Esophagus muscularis mucosa (tissue), 4 donors: ENCODE results near the gene HS3ST3A1. TPM values are rescaled to one million over a fixed set of nuclear protein-coding genes. Genes with fewer than 3 reads are reported as not detected.

Experiments used
- DNase-seq: peaks from one replicate; pipeline ENCODE4 v3.0.0-alpha.2; 2017; ENCODE audit errors: extremely low spot score
- H3K27ac ChIP-seq, 4 donors: fragments of 200-600 bp; sonication (generic); replicated peaks in 1 of 4; 1 replicate in 3 of 4; 2 replicates in 1 of 4; pipeline ENCODE4 v1.5.1; 2016 to 2019; ENCODE audit warnings: mild to moderate bottlenecking in 1 of 4
- H3K27me3 ChIP-seq, 4 donors: fragments of 200-600 bp; sonication (generic); one replicate each; pipeline versions ENCODE4 v1.5.1 to v1.6.0; 2016 to 2019
- H3K36me3 ChIP-seq, 4 donors: fragments of 200-600 bp; sonication (generic); one replicate each; pipeline ENCODE4 v1.5.1; 2016 to 2019
- H3K4me1 ChIP-seq, 4 donors: fragments of 200-600 bp; sonication (generic); one replicate each; pipeline ENCODE4 v1.5.1; 2016 to 2019
- H3K4me3 ChIP-seq, 4 donors: fragments of 200-600 bp; sonication (generic); 1 replicate in 2 of 4; 2 replicates in 2 of 4; pipeline ENCODE4 v1.5.1; 2016 to 2019; ENCODE audit warnings: mild to moderate bottlenecking in 4 of 4, moderate library complexity in 1 of 4
- H3K9me3 ChIP-seq, 4 donors: fragments of 200-600 bp; sonication (generic); 1 replicate in 3 of 4; 2 replicates in 1 of 4; pipeline ENCODE4 v1.5.1; 2016 to 2019
- EP300 ChIP-seq: sonication (generic); formaldehyde crosslinking; IDR thresholded peaks from one replicate; pipeline ENCODE4 v1.6.1; 2017; ENCODE audit warnings: antibody characterized with exemption
- POLR2A ChIP-seq: fragments of 450-650 bp; IDR thresholded peaks from one replicate; pipeline ENCODE4 v1.6.1; 2017; ENCODE audit warnings: antibody characterized with exemption, moderate library complexity, mild to moderate bottlenecking, low read depth
- POLR2AphosphoS5 ChIP-seq, 2 donors: sonication (generic); formaldehyde crosslinking; IDR thresholded peaks; one replicate each; pipeline ENCODE4 v1.6.1; 2017; ENCODE audit warnings: antibody characterized with exemption in 2 of 2
- WGBS: methylation state at CpG from one replicate; pipeline ENCODE4 v1.1.5; 2018; 5-methylcytosine and 5-hydroxymethylcytosine counted together
- intact Hi-C: fragments of 100-400 bp; cut with DNase I; formaldehyde crosslinking; loops from one replicate; pipeline ENCODE4 v1.15.1; 2023
- total RNA-seq, 4 donors: library from RNA; depleted of rRNA; stranded (reverse); fragments of >200 nt; gene quantifications; one replicate each; pipeline versions ENCODE4 v1.1.0 to v1.2.1, GENCODE V29; 2016
- TF ChIP-seq, protein P1 (sequence below), 3 experiments: fragments of 200-600 bp in 2 of 3; fragments of 450-650 bp in 1 of 3; sonication (generic) in 2 of 3; IDR thresholded peaks; one replicate each; pipeline ENCODE4 v1.5.1; 2017 to 2019; ENCODE audit warnings: antibody characterized with exemption in 3 of 3, mild to moderate bottlenecking in 2 of 3, moderate library complexity in 1 of 3

The HS3ST3A1 gene
- total RNA-seq, 4 donors from 2014 or later, result 5.7 to 10.4 (median 7.7) TPM

DNA sequence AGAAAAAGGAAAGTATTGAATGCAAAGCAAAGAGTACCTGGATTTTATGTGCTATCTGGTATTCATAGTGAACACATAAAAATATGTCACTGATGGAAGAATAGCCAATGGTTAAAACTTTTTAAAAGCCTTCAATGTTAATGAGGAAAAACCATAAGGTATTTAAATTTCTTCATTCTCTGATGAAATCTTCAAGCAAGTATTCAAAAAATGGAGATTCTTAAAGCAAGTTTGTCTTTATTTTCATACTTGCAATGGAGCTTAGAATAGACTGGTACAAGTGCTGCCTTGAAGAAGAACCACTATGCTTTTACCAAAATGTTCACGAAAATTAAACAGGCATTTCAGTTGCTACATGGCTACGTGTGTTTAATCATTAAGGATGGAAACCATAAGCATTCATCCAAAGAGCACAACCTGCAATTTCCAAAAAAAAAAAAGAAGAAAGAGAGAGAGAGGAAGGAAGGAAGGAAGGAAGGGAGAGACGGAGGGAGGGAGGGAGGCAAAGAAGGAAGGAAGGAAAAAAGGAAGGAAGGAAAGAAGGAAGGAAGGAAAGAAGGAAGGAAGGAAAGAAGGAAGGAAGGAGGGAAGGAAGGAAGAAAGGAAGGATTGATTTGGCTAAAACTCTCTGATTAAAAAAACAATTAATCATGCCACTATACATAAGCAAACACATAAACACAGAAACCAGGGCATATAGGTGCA is 17.6 kb downstream of the HS3ST3A1 start:
- Histone ChIP-seq H3K4me3 (no peak overlapping the region), H3K4me1 (peaks cover 0 to 5% (median 0%) of the 10 kb centered on the region in 4 donors), H3K9me3 (no peaks in the 10 kb centered on the region), H3K27ac (no peak overlapping the region), H3K36me3 (no peaks in the 10 kb centered on the region), H3K27me3 (peaks cover 0 to 17% (median 2%) of the 10 kb centered on the region in 4 donors)
- 80% methylated on average over 3 of the region's 3 CpGs for WGBS
- TF ChIP-seq, protein P1, sequence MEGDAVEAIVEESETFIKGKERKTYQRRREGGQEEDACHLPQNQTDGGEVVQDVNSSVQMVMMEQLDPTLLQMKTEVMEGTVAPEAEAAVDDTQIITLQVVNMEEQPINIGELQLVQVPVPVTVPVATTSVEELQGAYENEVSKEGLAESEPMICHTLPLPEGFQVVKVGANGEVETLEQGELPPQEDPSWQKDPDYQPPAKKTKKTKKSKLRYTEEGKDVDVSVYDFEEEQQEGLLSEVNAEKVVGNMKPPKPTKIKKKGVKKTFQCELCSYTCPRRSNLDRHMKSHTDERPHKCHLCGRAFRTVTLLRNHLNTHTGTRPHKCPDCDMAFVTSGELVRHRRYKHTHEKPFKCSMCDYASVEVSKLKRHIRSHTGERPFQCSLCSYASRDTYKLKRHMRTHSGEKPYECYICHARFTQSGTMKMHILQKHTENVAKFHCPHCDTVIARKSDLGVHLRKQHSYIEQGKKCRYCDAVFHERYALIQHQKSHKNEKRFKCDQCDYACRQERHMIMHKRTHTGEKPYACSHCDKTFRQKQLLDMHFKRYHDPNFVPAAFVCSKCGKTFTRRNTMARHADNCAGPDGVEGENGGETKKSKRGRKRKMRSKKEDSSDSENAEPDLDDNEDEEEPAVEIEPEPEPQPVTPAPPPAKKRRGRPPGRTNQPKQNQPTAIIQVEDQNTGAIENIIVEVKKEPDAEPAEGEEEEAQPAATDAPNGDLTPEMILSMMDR (IDR thresholded peaks at IDR 0.05), result no peak
- TF ChIP-seq POLR2A (no peak), EP300 (no peak), POLR2AphosphoS5 (IDR thresholded peaks at IDR 0.05) (no peak)
- DNase-seq, result no peak
- intact Hi-C loops, result no loop called here

- Histone ChIP-seq H3K4me3 (no peak overlapping the region), H3K4me1 (peaks cover 0 to 5% (median 0%) of the 10 kb centered on the region in 4 donors), H3K9me3 (no peaks in the 10 kb centered on the region), H3K27ac (no peak overlapping the region), H3K27me3 (peaks cover 0 to 13% (median 2%) of the 10 kb centered on the region in 4 donors), H3K36me3 (no peaks in the 10 kb centered on the region)
- WGBS, result 72% methylated on average over 9 of the region's 9 CpGs
- TF ChIP-seq, protein P1 (IDR thresholded peaks at IDR 0.05), result no peak
- TF ChIP-seq POLR2A, result no peak
- TF ChIP-seq POLR2AphosphoS5 (IDR thresholded peaks at IDR 0.05), result no peak
- TF ChIP-seq EP300, result no peak
- no peak for DNase-seq
- intact Hi-C loops, result no loop called here
Measured at GRCh38 chr17:13582776-13583547, 18.8 kb downstream of the HS3ST3A1 start.

DNA sequence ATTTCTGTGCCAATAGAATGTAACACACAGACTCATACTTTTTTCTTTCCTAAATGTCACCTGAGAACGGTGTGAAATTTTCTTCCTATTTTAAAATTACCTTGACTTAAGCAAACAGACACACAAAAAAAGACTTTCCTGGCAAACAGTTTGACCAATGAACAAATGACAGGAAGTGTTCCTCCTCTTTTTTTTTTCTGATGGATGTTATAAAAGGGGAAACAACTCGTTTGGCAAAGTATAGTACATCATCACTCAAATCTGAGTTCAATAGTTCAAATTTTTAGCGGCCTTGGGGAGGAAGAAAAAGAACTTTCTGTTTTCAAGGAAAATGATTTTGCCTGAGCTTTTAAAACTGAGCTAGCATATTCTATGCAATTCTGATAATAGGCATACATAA is 19.8 kb downstream of the HS3ST3A1 start:
- 8% methylated on average over 3 of the region's 3 CpGs for whole genome bisulfite sequencing
- Histone ChIP-seq H3K9me3 (no peaks in the 10 kb centered on the region), H3K27ac (no peak overlapping the region), H3K27me3 (peaks cover 0 to 13% (median 2%) of the 10 kb centered on the region in 4 donors), H3K4me1 (peaks cover 0 to 5% (median 0%) of the 10 kb centered on the region in 4 donors), H3K36me3 (no peaks in the 10 kb centered on the region), H3K4me3 (no peak overlapping the region)
- DNase-seq, result no peak
- TF ChIP-seq POLR2AphosphoS5 (IDR thresholded peaks at IDR 0.05) (no peak), POLR2A (no peak), EP300 (no peak)
- TF ChIP-seq, protein P1 (IDR thresholded peaks at IDR 0.05), result no peak
- intact Hi-C loops, result no loop called here

GRCh38 chr17:13580790-13581189 is 20.9 kb downstream of the HS3ST3A1 start:
- Histone ChIP-seq H3K4me1 (peaks cover 0 to 5% (median 0%) of the 10 kb centered on the region in 4 donors), H3K27me3 (peaks cover 0 to 6% (median 2%) of the 10 kb centered on the region in 4 donors), H3K27ac (no peak overlapping the region), H3K9me3 (no peaks in the 10 kb centered on the region), H3K36me3 (no peaks in the 10 kb centered on the region), H3K4me3 (no peak overlapping the region)
- no peak for DNase-seq
- no peak for TF ChIP-seq POLR2A
- TF ChIP-seq, protein P1 (IDR thresholded peaks at IDR 0.05), result no peak
- TF ChIP-seq POLR2AphosphoS5 (IDR thresholded peaks at IDR 0.05), result no peak
- no peak for TF ChIP-seq EP300
- WGBS, result 84% methylated on average over 8 of the region's 8 CpGs
- intact Hi-C loops, result no loop called here
